GM18520 (cell line): Measurements from ENCODE around the gene SLC19A1.

Source experiments
- ATAC-seq: cut with Tn5 transposase; IDR thresholded peaks from one replicate; pipeline ENCODE4 v1.9.1; 2021; ENCODE audit not compliant: unreplicated experiment

Gene SLC19A1

DNA sequence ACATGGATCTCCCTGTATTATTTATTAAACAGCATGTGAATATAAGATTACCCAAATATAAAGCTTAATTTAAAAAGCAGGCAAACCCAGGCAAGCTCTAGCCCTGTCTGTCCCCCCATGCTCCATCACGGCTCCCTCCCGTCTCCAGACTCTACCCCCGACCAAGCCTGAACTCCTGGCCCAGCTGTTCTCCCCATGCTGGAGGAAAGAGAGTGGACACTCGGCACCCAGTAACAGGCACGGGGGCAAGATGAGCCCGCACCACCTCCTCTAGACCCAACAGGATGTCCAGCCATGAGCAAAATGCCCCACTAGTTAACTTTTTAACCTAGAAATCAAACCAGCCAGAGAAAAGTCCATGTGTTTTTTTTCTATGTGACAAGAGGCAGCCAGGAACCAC is 19.3 kb downstream of the SLC19A1 start:
- ATAC-seq, result no peak

DNA sequence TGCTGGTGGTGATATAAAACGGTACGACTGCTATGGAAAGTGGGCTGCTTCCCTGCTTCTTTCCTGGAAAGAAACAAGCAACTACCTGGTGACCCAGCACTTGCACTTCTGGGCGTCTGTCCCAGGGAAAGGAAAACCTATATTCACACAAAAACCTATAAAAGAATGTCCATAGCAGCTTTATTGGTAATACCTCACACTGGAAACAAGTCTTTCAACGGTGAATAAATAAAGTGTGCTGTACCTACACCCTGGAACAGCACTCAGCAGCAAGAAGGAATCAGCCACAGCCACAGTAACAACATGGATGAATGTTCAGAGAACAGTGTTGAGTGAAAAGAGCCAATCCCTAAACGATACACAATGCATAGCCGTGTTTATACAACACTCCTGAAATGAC is 19.9 kb downstream of the SLC19A1 start:
- ATAC-seq, result no peak

DNA sequence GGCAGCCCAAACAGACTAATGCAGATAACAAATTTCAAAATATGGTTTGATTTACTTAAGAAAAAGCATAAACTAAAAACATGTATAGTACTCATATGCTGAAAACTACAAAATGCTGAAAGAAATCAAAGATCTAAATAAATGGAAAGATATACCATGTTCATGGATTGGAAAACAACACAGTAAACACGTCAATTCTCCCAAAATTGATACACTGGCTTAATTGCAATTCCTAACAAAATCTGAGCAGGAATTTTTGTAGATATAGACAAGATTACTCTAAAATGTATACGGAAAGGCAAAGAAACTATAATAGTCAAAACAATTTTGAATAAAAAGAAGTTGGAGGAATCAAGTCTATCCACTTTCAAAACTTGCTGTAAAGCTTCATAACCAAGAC is 21.0 kb downstream of the SLC19A1 start:
- no peak for ATAC-seq

DNA sequence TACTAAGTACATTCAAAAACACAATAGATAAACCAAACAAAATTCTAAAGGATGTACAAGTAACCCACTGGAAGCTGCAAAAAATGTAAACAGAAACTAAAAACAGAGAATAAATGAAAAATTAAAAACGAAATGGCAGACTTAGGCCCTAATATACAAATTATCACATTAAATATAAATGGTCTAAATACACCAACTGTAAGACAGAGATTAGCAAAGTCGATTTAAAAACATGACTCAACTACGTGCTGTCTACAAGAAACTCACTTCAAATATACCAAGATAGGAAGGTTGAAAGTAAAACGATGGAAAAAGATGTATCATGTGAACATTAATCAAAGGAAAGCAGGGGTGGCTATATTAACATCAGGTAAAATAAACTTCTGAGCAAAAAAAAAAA is 23.1 kb downstream of the SLC19A1 start:
- ATAC-seq, result no peak

DNA sequence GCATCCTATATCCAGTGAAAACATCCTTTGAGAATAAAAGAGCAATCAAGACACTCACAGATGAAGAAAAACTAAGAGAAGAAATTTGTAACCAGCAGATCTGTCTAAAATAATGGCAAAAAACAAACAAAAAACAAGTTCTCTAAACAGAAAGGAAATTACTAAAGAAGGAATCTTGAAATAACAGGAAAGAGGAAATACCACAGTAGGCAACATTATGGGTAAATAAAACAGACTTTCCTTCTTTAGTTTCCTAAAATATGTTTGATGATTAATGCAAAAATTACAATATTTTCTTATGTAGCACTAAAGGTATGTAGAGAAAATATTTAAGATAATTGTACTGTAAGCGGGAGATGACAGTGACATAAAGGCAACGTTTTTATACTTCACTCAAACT is 23.5 kb downstream of the SLC19A1 start:
- no peak for ATAC-seq

DNA sequence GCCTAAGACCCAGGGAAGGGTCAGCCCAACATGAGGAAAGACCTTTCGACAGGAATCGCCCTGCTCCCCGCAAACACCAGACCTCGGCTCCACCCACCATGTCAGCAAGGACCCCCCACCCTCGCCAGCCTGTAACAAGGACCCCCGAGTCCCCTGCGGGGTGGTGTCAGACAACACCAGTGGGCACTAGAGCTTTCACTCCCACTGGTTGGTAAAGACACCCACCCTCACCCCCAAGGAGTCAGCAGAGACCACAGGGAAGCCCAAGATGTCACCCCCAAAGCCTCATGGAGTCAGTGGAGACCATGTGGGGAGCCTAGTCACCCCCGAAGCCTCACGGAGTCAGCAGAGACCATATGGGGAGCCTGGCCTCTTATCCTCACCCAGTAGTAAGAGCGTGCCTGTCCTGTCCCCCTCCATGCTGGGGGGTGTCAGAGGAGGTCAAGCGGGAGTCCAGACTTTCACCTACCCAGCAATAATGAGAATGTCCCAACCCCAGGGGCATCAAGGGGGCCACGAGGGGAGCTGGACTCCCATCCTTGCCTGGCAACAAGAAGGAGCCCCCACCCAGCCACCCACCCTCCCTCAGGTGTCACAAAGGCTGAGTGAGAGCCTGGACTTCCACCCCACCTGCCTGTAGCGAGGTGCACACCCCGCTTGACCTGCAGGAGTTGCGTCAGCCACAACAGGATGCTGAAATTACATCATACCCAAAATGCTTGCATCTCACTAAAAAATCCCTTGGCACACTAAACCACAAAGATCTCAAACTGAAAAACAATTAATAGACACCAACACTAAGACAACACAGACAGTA is 24.8 kb downstream of the SLC19A1 start:
- no peak for ATAC-seq

DNA sequence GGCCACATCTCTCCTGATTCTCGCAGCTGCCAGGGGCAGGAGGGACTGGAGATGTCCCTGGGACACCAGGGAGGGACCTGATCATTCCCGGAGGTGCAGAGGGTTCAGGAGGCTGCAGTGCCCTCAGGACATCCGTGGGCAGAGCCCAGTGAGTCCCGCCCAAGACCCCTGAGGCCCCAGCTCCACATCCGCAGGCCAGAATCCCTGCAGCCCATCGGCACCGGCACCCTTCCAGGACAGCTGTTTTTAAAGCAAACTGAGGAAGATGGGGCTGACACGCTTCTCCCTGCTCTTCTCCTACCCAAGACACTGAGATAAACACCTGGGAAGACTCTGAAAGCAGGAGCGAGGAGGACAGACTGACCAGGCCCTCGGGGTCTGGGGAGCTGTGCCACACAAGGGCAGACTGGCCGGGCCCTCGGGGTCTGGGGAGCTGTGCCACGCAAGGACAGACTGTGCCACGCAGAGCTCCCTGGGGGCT is 25.5 kb downstream of the SLC19A1 start:
- no peak for ATAC-seq

DNA sequence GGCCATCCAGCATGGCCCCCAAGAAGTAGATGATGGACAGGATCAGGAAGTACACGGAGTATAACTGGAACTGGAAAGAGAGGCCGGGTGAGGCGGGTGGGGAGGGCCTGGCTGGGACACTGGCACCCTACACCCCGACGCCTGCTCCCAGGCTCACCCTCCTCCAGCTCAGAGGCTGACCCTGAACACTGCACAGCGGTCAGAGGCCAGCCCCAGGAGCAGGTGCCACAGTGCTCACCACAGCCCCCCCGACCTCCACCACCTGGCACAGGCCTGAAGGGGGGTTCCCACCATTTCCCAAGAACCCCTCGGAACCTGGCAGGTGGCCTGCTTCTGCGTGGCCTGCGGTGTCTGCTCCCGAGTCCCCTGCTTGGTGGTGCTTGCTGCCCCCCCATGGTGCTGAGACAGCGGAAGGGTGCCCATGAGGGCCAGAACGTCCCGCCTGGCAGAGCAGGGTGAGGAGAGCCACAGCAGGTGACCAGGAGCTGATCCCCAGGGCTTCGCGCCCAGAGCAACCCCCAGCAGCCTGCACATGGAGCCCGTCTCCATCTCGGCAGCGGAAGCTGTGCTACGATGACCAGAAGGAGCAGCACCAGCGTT is 26.1 kb downstream of the SLC19A1 start:
- ATAC-seq, result no peak

DNA sequence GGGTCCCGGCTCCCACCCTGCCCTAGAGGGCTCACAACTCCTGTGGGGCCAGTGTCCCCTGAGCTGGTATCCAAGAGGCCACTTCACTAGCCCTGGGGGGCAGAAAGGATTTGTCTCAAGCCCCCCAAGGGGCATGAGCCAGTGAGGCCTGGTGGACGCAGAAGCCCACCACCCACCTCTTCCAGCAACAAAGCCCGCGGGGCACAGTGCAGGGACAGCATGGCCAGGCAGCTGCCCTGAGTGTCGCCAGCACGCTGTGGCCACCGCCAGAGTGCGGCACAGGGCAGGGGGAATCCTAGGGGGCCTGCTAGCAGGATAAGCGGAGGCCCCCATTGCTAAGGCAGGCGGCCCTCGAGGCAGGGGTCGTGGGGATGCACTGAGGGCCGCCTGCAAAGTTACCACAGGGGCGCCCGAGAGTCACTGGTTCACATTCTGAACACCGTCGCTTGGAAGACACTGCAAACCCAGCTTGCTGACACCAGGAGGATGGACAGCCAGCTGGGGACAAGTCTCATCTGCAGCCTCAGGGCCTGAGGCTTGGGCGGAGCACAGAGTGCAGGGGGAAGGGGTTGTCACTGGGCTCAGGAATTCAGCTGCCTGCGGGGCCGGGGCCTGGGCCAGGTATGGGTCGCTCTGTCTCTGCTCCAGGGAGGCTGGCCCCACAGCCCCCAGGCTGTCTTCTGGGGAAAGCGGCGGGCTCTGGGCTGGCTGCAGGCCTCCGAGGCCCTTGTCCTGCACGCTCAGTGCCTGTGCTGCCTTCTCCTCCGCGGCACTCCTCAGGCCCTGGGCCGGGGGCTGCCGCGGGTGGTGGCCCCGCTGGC is 26.8 kb downstream of the SLC19A1 start:
- no peak for ATAC-seq

DNA sequence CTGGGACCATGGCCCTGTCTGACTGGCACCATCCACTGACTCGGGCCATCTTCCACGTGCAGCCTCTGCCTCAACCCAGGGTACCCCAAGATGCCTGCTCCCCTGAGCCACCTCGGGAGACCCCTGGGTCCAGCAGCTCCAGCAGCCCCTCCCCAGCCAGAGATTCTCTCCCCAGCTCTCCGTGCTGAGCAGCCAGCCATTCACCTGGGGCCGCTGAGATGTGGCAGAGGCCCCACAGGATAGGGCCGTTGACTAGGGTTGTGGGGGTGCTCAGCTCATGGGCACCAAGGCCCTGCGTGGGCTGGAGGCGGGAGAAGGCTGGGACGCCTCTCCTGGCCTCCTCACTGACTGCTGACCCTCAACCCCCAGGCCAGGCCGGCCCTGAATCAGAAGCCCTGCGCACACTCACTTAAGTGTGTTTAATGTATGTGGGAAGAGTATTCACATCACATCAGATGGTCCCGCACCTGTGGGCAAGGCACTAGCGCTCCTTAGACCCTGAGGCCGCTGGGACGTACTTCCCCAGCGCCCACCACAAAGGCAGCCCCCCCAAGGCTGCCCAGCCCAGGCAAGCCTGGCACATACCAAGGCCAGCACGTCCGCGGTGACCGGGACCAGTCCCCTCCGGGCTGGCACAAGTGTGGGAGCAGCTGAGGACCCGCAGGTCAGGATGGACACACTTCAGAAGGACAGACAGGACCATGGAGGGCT is 27.8 kb downstream of the SLC19A1 start:
- ATAC-seq, result no peak

DNA sequence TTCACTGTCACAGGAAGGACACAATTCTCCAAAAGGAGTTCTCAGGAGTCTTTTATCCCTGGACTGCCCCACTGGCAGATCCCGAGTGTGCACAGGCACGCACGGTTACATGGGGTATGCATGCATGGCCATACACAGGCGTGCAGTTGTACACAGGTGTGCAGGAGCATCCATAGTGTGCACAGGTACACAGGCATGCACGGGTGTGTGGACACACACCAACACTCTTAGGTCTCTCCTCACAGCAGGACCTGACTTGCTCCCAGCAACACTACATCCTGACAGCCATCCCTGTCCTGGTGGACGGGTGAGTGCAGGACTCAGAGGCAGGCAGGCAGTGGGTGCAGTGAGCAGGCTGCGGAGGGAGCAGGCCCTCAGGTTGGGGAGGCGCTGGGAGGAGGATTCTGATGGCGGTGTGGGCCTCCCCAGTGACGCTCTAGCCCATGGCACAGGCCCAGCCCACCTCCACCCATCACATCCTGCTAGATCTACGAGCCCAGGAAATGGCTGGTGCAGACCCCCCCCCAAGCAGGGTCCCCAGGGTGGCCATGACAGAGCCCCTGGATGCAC is 28.4 kb downstream of the SLC19A1 start:
- ATAC-seq, result no peak

DNA sequence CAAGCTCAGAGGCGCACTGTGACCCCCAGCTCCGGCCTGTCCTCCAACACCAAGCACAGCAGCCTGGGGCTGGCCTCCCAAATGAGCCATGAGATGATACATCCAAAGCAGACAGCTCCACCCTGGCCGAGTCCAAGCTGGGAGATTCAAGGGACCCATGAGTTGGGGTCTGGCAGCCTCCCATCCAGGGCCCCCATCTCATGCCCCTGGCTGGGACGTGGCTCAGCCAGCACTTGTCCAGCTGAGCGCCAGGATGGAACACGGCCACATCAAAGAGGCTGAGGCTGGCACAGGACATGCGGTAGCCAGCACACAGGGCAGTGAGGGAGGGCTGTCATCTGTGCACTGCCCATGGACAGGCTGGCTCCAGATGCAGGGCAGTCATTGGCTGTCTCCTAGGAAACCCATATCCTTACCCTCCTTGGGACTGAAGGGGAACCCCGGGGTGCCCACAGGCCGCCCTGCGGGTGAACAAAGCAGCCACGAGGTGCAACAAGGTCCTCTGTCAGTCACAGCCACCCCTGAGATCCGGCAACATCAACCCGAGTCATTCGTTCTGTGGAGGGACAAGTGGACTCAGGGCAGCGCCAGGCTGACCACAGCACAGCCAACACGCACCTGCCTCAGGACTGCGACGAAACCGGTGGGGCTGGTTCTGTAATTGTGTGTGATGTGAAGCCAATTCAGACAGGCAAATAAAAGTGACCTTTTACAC is 29.1 kb downstream of the SLC19A1 start:
- no peak for ATAC-seq

DNA sequence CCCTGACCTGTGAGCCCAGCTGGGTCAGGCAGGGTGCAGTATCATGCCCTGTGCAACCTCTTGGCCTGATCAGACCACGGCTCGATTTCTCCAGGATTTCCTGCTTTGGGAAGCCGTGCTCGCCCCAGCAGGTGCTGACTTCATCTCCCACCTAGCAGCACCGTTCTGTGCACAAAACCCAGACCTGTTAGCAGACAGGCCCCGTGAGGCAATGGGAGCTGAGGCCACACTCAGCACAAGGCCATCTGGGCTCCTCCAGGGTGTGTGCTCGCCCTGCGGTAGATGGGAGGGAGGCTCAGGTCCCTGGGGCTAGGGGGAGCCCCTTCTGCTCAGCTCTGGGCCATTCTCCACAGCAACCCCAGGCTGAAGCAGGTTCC is 29.6 kb downstream of the SLC19A1 start:
- ATAC-seq, result no peak

DNA sequence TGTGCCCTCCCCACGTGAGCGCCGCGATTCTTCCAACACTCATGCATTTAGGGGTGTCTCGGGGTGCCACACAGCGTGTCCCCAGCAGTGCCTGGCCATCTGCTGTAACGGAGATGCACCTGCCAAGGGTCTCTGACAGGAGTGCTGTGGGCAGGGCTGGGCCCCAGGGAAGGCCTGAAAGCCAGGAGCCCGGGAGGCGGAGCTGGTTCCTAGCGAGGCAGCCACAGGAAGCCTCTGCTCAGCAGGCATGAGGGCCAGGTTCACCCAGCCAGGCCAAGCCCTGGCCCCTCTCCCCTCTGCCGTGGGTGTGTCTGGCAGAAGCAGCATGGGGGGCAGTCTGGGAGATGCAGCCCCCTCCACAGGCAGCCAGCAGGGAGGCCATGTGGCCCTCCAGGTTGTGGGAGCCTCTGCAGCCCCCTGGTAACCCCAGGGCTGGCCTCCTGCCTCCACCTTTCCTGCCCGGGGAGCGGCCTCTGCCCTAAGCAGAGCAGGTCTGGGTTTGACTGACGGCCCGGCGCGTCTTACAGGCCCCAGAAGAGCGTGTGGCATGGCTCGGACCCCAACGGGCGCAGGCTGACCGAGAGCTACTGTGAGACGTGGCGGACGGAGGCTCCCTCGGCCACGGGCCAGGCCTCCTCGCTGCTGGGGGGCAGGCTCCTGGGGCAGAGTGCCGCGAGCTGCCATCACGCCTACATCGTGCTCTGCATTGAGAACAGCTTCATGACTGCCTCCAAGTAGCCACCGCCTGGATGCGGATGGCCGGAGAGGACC is 30.4 kb downstream of the SLC19A1 start:
- no peak for ATAC-seq

DNA sequence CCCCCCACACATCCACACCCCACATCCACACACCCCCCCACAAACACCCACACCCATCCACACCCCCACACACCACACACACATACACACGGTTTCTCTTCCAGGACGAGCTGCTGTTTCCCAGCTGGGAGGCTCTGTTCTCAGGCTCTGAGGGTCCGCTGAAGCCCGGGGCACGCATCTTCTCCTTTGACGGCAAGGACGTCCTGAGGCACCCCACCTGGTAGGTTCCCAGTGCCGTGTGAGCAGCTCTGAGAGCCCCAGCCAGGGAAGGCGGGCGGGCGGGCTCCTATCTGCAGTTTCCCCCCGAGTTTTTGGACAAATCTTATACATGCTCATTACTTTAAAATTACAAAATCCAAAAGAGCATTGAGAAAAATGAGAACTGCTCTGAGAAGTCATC is 31.2 kb downstream of the SLC19A1 start:
- ATAC-seq, result no peak

DNA sequence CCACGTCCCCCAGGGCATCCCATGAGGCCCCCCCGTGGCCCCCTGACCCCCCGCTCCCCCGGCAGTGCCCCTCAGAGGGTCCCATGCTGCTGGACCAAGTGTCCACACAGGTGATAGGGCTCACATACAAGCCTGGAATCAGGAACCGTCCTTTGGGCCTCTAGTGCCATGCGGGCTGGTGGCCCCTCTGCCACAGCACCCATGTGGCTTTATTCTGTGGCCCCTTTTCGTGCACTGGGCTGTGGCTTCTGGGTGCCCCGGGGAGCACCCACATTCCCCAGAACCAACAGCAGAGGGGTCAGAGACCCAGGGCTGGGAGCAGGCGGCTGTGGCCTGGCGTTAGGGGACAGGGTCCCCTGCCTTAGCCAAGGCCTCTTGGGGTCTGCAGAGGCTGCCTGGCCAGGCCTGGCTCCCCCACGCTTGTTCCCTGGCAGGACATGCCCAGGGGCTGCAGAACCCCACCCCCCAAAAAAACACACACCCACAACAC is 31.7 kb downstream of the SLC19A1 start:
- ATAC-seq, result no peak

DNA sequence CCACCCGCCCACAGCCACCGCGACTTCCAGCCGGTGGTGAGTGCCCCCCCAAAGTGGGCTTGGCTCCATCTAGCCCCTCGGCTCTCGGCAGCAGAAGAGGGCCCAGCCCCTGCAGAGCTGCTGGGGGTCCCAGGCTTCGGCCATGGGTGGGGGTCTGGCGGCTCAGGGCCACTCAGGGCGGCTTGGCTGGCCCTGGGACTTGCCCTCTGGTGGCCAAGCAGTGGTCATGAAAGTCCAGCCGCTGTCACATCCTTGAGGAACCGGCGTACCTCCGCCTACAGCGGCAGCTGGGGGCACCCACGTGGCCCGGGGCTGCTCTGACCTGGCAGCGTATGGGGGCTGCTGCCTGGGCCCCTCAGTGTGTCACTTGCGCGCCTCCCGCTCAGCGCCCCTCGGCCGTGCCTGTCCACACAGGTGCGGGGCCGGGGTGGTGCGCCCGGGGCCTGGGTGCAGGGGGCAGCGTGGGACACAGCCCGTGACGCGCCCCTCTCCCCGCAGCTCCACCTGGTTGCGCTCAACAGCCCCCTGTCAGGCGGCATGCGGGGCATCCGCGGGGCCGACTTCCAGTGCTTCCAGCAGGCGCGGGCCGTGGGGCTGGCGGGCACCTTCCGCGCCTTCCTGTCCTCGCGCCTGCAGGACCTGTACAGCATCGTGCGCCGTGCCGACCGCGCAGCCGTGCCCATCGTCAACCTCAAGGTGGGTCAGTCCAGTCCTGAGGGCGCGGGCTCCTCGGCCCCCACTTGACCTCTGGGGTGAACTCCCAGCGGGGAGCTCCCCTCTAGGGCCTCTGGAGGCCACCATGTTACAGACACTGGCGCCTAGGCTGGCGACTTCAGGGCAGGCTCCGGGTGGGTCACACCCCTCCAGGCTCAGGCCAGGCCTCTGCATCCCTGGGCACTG is 32.4 kb downstream of the SLC19A1 start:
- no peak for ATAC-seq
